Left lobe of liver (tissue), 2 donors: ENCODE measurements around the gene DGKZ. TPM values are rescaled to one million over a fixed set of nuclear protein-coding genes. Genes with fewer than 3 reads are reported as not detected.

Experiments used
- ATAC-seq: fragments of 200-7000 bp; cut with Tn5 transposase; one replicate; pipeline ENCODE4 v1.9.1; 2020; ENCODE audit warnings: mild to moderate bottlenecking, moderate library complexity
- DNase-seq: peaks from one replicate; pipeline ENCODE4 v3.0.0-alpha.2; 2020; ENCODE audit warnings: low spot score
- total RNA-seq: library from RNA; stranded (reverse); gene quantifications from one replicate; pipeline ENCODE4 v1.2.1, GENCODE V29; 2021
- donor health status: DM: no; HTN: no; CAD: no; lungs with moderate emphysema.
- donor health status: DM: no; HTN: yes; CAD: no.

Gene DGKZ
- total RNA-seq, 1 donor from 2014 or later, result 13.0 TPM

DNA sequence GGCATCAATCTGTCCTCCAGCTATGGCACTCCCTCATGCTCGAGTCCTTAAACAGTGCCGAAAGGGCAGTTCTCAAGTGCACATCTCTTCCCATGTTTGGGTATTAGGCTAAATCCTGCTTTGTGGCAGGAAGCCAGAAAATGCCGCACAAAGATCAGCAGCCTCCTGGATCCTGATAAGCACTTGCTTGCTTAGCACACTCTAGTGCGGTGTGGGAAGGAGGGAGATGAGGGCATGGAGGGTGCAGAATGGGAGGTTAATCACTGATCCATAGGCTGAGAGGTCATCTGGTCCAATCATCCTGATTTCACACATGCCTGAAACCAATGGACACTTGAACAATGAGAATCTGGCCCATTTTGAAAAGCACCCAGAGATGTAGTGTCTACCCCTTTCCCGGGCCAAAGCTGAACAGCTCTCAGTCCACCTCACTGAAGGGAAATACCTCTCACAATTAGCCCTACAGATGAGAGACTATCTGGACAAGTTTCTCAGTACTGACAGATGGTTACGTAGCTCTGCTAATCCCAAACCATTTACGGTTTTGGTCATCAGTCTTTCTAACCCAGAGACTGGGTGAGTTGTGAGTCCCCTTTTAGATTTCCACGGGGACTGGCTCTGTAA is 74.1 kb downstream of the DGKZ start:
- ATAC-seq, result peak; percentile 26
- DNase-seq, result peak; percentile 43

DNA sequence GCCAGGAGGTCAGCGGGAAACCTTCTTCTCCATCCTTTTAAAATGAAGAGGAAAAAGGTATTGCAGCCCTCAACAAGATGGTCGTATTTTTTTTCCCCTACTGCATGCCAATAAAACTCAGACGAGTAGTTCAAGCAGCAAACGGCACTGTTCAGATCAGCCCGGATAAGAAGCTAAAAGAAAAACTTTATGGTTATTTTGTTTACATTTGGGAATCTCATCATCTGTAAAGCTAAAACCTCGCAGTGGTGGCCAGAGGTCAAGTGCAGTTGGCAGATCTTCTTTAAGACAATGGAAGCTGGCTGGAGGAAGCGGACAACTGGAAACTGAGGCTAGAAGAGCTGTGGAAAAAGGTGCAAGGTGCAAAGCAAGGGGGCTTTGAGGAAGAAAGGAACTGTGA is 75.3 kb downstream of the DGKZ start:
- DNase-seq, result no peak

GRCh38 chr11:46426233-46426991 is 79.1 kb downstream of the DGKZ start:
- no peak for ATAC-seq

More for the DNA sequence above, 75.3 kb downstream of the DGKZ start:
- ATAC-seq, result no peak

GRCh38 chr11:46427364-46427763 is 80.1 kb downstream of the DGKZ start:
- ATAC-seq (no peak), DNase-seq (no peak)

More at GRCh38 chr11:46426233-46426991, 79.1 kb downstream of the DGKZ start:
- DNase-seq, result no peak

- DNase-seq (no peak), ATAC-seq (no peak)
Observed at GRCh38 chr11:46429717-46430116, 82.5 kb downstream of the DGKZ start.

Other genes starting within 250 kb of the DGKZ start
- gene PHF21A, start 226.0 kb upstream of the DGKZ start, total RNA-seq, result 8.2 TPM
- 0.30 TPM for gene CREB3L1, start 69.8 kb upstream of the DGKZ start, total RNA-seq
- 2.0 TPM for gene MDK, start 34.2 kb downstream of the DGKZ start, total RNA-seq
- gene CHRM4, start 44.3 kb downstream of the DGKZ start, total RNA-seq, result not detected
- 14.7 TPM for gene AMBRA1, start 246.6 kb downstream of the DGKZ start, total RNA-seq